OCI-LY1 (cell line): Measurements from ENCODE around the gene IKZF2.

Source experiments
- EZH2 ChIP-seq: fragments of 200-600 bp; sonication (generic), shearing (Covaris generic); IDR thresholded peaks from 2 replicates; pipeline ENCODE4 v1.8.0; 2017; ENCODE audit warnings: borderline replicate concordance, mixed run types, mild to moderate bottlenecking, antibody characterized with exemption, low read length, moderate library complexity, mixed read lengths
- TF ChIP-seq, protein P1 (sequence below): fragments of 200-600 bp; sonication (generic), shearing (Covaris generic); IDR thresholded peaks from 2 replicates; pipeline ENCODE4 v1.5.1; 2017; ENCODE audit warnings: mild to moderate bottlenecking, antibody characterized with exemption, low read length, moderate library complexity, mixed read lengths

- TF ChIP-seq, protein P1, sequence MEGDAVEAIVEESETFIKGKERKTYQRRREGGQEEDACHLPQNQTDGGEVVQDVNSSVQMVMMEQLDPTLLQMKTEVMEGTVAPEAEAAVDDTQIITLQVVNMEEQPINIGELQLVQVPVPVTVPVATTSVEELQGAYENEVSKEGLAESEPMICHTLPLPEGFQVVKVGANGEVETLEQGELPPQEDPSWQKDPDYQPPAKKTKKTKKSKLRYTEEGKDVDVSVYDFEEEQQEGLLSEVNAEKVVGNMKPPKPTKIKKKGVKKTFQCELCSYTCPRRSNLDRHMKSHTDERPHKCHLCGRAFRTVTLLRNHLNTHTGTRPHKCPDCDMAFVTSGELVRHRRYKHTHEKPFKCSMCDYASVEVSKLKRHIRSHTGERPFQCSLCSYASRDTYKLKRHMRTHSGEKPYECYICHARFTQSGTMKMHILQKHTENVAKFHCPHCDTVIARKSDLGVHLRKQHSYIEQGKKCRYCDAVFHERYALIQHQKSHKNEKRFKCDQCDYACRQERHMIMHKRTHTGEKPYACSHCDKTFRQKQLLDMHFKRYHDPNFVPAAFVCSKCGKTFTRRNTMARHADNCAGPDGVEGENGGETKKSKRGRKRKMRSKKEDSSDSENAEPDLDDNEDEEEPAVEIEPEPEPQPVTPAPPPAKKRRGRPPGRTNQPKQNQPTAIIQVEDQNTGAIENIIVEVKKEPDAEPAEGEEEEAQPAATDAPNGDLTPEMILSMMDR = no peak
- TF ChIP-seq EZH2 = no peak
Observed at GRCh38 chr2:213171147-213171546, 19.7 kb upstream of the IKZF2 start.
